ENCODE results near the gene TOP3B. TPM values are rescaled to one million over a fixed set of nuclear protein-coding genes. Genes with fewer than 3 reads are reported as not detected.
"Not testable (repeated sequence)": the region's sequence is repeated elsewhere in the genome, so short reads cannot be mapped to it uniquely, and the experiment has no call there.

TOP3B gene
- total and polyA plus RNA-seq, 9 of the 15 experiments (the other 6 are each of a cell fraction or from before 2014, with no cell fraction given): 3.0 to 188 (median 112) TPM

DNA sequence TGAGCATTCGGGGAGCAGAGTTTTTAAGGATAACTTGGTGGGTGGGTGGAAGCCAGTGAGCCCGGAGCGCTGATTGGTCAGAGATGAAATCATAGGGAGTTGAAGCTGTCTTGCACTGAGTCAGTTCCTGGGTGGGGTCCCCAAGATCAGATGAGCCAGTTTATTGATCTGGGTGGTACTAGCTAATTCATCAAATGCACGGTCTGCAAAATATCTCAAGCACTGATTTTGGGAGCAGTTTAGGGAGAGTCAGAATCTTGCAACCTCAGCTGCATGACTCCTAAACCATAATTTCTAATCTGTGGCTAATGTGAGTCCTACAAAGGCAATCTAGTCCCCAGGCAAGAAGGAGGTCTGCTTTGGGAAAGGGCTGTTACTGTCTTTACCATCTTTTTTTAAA, 72.2 kb downstream of the TOP3B start (continued):
- TF ChIP-seq TOE1 (IDR thresholded peaks at IDR 0.05; ENCODE audit: borderline replicate concordance): not testable (repeated sequence)
- TF ChIP-seq TOE1 (CRISPR knock-in tag; IDR thresholded peaks at IDR 0.05; ENCODE audit: borderline replicate concordance, low read depth): peak; percentile 67; the same call in 1 of the 2 replicates
- peak; percentile 71 for TF ChIP-seq ATF7 (IDR thresholded peaks at IDR 0.05)
- TF ChIP-seq SMARCA4 (IDR thresholded peaks at IDR 0.05): peak; percentile 83
- peak in 1 of 2 experiments; percentile 76; a peak in 2 of 4 replicates for TF ChIP-seq HDAC1 (IDR thresholded peaks at IDR 0.05)
- peak; percentile 69 for TF ChIP-seq KLF1 (tag; IDR thresholded peaks at IDR 0.05)
- TF ChIP-seq TCF3 (CRISPR knock-in tag; IDR thresholded peaks at IDR 0.05): peak; percentile 16
- TF ChIP-seq, protein P1, sequence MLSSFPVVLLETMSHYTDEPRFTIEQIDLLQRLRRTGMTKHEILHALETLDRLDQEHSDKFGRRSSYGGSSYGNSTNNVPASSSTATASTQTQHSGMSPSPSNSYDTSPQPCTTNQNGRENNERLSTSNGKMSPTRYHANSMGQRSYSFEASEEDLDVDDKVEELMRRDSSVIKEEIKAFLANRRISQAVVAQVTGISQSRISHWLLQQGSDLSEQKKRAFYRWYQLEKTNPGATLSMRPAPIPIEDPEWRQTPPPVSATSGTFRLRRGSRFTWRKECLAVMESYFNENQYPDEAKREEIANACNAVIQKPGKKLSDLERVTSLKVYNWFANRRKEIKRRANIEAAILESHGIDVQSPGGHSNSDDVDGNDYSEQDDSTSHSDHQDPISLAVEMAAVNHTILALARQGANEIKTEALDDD (IDR thresholded peaks at IDR 0.05): peak; percentile 52; the same call in 1 of the 2 replicates
- 0 out of 2 replicates have a peak, but pooled peaks have one; percentile 10 for TF ChIP-seq RFX5 (IDR thresholded peaks at IDR 0.05; ENCODE audit: low read depth, low read length)
- 0 out of 2 replicates have a peak, but pooled peaks have one; percentile 37 for TF ChIP-seq ZFP91 (CRISPR knock-in tag; IDR thresholded peaks at IDR 0.05)
- 0 out of 2 replicates have a peak, but pooled peaks have one; percentile 50 for TF ChIP-seq TSC22D4 (tag; IDR thresholded peaks at IDR 0.05)
- TF ChIP-seq JUND (IDR thresholded peaks at IDR 0.05; ENCODE audit: borderline replicate concordance, low read depth, low read length): peak; percentile 86
- TF ChIP-seq JUND (tag; IDR thresholded peaks at IDR 0.05; ENCODE audit: borderline replicate concordance, low read depth, low read length): peak; percentile 45; the same call in 1 of the 3 replicates
- peak; percentile 46; the same call in 1 of the 2 replicates for TF ChIP-seq GATA2 (CRISPR knock-in tag; IDR thresholded peaks at IDR 0.05)
- peak; percentile 85; the same call in 1 of the 2 replicates for TF ChIP-seq SREBF2 (CRISPR knock-in tag; IDR thresholded peaks at IDR 0.05)
- peak; percentile 83 for TF ChIP-seq FOSL1 (tag; conservative IDR thresholded peaks at IDR 0.05)
- peak; percentile 34 to 77; a peak in 3 of 4 replicates for TF ChIP-seq RCOR1 (IDR thresholded peaks at IDR 0.05; ENCODE audit: borderline replicate concordance in 1 of 2, low read depth in 2 of 2, low read length in 2 of 2)
- TF ChIP-seq, protein P2, sequence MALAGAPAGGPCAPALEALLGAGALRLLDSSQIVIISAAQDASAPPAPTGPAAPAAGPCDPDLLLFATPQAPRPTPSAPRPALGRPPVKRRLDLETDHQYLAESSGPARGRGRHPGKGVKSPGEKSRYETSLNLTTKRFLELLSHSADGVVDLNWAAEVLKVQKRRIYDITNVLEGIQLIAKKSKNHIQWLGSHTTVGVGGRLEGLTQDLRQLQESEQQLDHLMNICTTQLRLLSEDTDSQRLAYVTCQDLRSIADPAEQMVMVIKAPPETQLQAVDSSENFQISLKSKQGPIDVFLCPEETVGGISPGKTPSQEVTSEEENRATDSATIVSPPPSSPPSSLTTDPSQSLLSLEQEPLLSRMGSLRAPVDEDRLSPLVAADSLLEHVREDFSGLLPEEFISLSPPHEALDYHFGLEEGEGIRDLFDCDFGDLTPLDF (CRISPR knock-in tag; IDR thresholded peaks at IDR 0.05): peak; percentile 35; the same call in 1 of the 2 replicates
- 0 out of 2 replicates have a peak, but pooled peaks have one; percentile 30 for TF ChIP-seq ZBED1 (IDR thresholded peaks at IDR 0.05)
- peak; percentile 44; the same call in 1 of the 2 replicates for TF ChIP-seq SMARCE1 (IDR thresholded peaks at IDR 0.05)
- TF ChIP-seq MAFF (IDR thresholded peaks at IDR 0.05; ENCODE audit: low read length): 0 out of 2 replicates have a peak, but pooled peaks have one; percentile 3
- TF ChIP-seq HNRNPLL (IDR thresholded peaks at IDR 0.05; ENCODE audit: low read depth, low read length, poor library complexity, severe bottlenecking): peak; percentile 16
- peak; percentile 37 for TF ChIP-seq CTBP1 (IDR thresholded peaks at IDR 0.05; ENCODE audit: borderline replicate concordance)
- peak; percentile 57 for TF ChIP-seq SMARCC2 (IDR thresholded peaks at IDR 0.05; ENCODE audit: low read depth)
- TF ChIP-seq ZBTB7A (IDR thresholded peaks at IDR 0.05; ENCODE audit: borderline replicate concordance, control insufficient read depth, low read depth, low read length): peak; percentile 44; the same call in 1 of the 2 replicates
- peak; percentile 80 for TF ChIP-seq HDAC2 (IDR thresholded peaks at IDR 0.05)
- TF ChIP-seq ZNF830 (CRISPR knock-in tag; IDR thresholded peaks at IDR 0.05): 0 out of 2 replicates have a peak, but pooled peaks have one; percentile 60
